Neural progenitor cell (in vitro differentiated cells): ENCODE data around the gene PDLIM5. TPM values are rescaled to one million over a fixed set of nuclear protein-coding genes. Genes with fewer than 3 reads are reported as not detected.

Experiments
- DNase-seq: peaks from one replicate; pipeline ENCODE4 v3.0.0-alpha.2; 2016; ENCODE audit warnings: low spot score
- H2AFZ ChIP-seq: fragments of 200-600 bp; sonication (generic); replicated peaks from 2 replicates; pipeline ENCODE4 v1.6.1; 2016; ENCODE audit warnings: antibody characterized with exemption
- H3F3A ChIP-seq: fragments of 200-600 bp; sonication (generic); 2 replicates; pipeline ENCODE4 v1.6.1; 2016; ENCODE audit warnings: antibody characterized with exemption, low read depth
- H3K27ac ChIP-seq: fragments of 200-600 bp; sonication (generic); 2 replicates; pipeline ENCODE4 v1.5.1; 2016; ENCODE audit warnings: mild to moderate bottlenecking
- H3K27me3 ChIP-seq: fragments of 200-600 bp; sonication (generic); 2 replicates; pipeline ENCODE4 v1.6.1; 2016; ENCODE audit warnings: mild to moderate bottlenecking, moderate library complexity
- H3K36me3 ChIP-seq: fragments of 200-600 bp; sonication (generic); 2 replicates; pipeline ENCODE4 v1.5.1; 2016
- H3K4me1 ChIP-seq: fragments of 200-600 bp; sonication (generic); 2 replicates; pipeline ENCODE4 v1.6.1; 2016; ENCODE audit warnings: mixed run types
- H3K4me2 ChIP-seq: fragments of 200-600 bp; sonication (generic); 2 replicates; pipeline ENCODE4 v1.6.1; 2016
- H3K4me3 ChIP-seq: fragments of 200-600 bp; sonication (generic); 2 replicates; pipeline ENCODE4 v1.5.1; 2016
- H3K79me2 ChIP-seq: fragments of 200-600 bp; sonication (generic); 2 replicates; pipeline ENCODE4 v1.6.1; 2016; ENCODE audit warnings: low read depth
- H3K9ac ChIP-seq: fragments of 200-600 bp; sonication (generic); 2 replicates; pipeline ENCODE4 v1.6.1; 2016
- H3K9me3 ChIP-seq: fragments of 200-600 bp; sonication (generic); 2 replicates; pipeline ENCODE4 v1.5.1; 2016; ENCODE audit warnings: low read depth
- H4K20me1 ChIP-seq: fragments of 200-600 bp; sonication (generic); 2 replicates; pipeline ENCODE4 v1.6.1; 2016; ENCODE audit warnings: low read depth
- H3K27ac Mint-ChIP-seq: 3 replicates; pipeline ENCODE4 v1.8.0; 2021; ENCODE audit warnings: mixed read lengths
- H3K27me3 Mint-ChIP-seq: 2 replicates; pipeline ENCODE4 v1.8.0; 2022; ENCODE audit warnings: low read depth, mild to moderate bottlenecking, inconsistent platforms, moderate library complexity, mixed read lengths; ENCODE audit not compliant: insufficient read depth
- H3K36me3 Mint-ChIP-seq: 3 replicates; pipeline ENCODE4 v1.8.0; 2021; ENCODE audit warnings: mixed read lengths
- H3K4me1 Mint-ChIP-seq: 3 replicates; pipeline ENCODE4 v1.8.0; 2021; ENCODE audit warnings: mixed read lengths
- H3K4me3 Mint-ChIP-seq: 3 replicates; pipeline ENCODE4 v1.8.0; 2021; ENCODE audit warnings: mild to moderate bottlenecking, moderate library complexity, mixed read lengths
- H3K9me3 Mint-ChIP-seq: 3 replicates; pipeline ENCODE4 v1.8.0; 2020; ENCODE audit warnings: mixed read lengths
- CTCF ChIP-seq: fragments of 200-600 bp; sonication (generic); IDR thresholded peaks from 2 replicates; pipeline ENCODE4 v1.5.1; 2017; ENCODE audit warnings: antibody characterized with exemption, mild to moderate bottlenecking
- EZH2 ChIP-seq: fragments of 200-600 bp; sonication (generic); IDR thresholded peaks from 2 replicates; pipeline ENCODE4 v1.6.1; 2017; ENCODE audit warnings: antibody characterized with exemption, mild to moderate bottlenecking, moderate library complexity
- EZH2phosphoT487 ChIP-seq: fragments of 200-600 bp; sonication (generic); IDR thresholded peaks from 2 replicates; pipeline ENCODE4 v1.6.1; 2017; ENCODE audit warnings: antibody characterized with exemption
- total RNA-seq: library from RNA; depleted of rRNA; stranded (reverse); fragments of >200 nt; gene quantifications from 2 replicates; pipeline ENCODE4 v1.2.3, GENCODE V29; 2015; ENCODE audit warnings: low replicate concordance

Gene PDLIM5
- total RNA-seq, 1 donor from 2014 or later, result 68.4 TPM

- no peaks in the 10 kb centered on the region for H3K9me3 ChIP-seq
- H4K20me1 ChIP-seq, result no peaks in the 10 kb centered on the region
- H3K4me3 ChIP-seq, result no peak overlapping the region
- DNase-seq, result no peak
- peaks cover 8% of the 10 kb centered on the region for H3K4me1 ChIP-seq
- Mint-ChIP-seq H3K36me3 (no peaks in the 10 kb centered on the region), H3K4me1 (no peaks in the 10 kb centered on the region), H3K27me3 (peaks cover 2% of the 10 kb centered on the region), H3K9me3 (peaks cover 2% of the 10 kb centered on the region), H3K27ac (no peak overlapping the region), H3K4me3 (no peak overlapping the region)
- H3K9ac ChIP-seq, result no peak overlapping the region
- H3K27me3 ChIP-seq, result no peaks in the 10 kb centered on the region
- no peaks in the 10 kb centered on the region for H3K79me2 ChIP-seq
- H2AFZ ChIP-seq, result no peak overlapping the region
- no peak overlapping the region for H3K4me2 ChIP-seq
- H3K36me3 ChIP-seq, result no peaks in the 10 kb centered on the region
- H3K27ac ChIP-seq, result no peak overlapping the region
- no peaks in the 10 kb centered on the region for H3F3A ChIP-seq
- TF ChIP-seq EZH2, result no peak
- TF ChIP-seq EZH2phosphoT487, result no peak
- TF ChIP-seq CTCF, result no peak
Observed at GRCh38 chr4:94434505-94434904, 17.2 kb upstream of the PDLIM5 start.

GRCh38 chr4:94435874-94436273 is 15.9 kb upstream of the PDLIM5 start:
- Mint-ChIP-seq H3K4me3 (no peak overlapping the region), H3K9me3 (peaks cover 2% of the 10 kb centered on the region), H3K36me3 (no peaks in the 10 kb centered on the region), H3K4me1 (no peaks in the 10 kb centered on the region), H3K27ac (no peak overlapping the region), H3K27me3 (peaks cover 1% of the 10 kb centered on the region)
- Histone ChIP-seq H3K27me3 (no peaks in the 10 kb centered on the region), H3F3A (no peaks in the 10 kb centered on the region), H3K27ac (no peak overlapping the region), H3K9me3 (no peaks in the 10 kb centered on the region), H4K20me1 (no peaks in the 10 kb centered on the region), H3K79me2 (no peaks in the 10 kb centered on the region), H3K4me2 (no peak overlapping the region), H3K4me1 (peaks cover 8% of the 10 kb centered on the region), H3K36me3 (no peaks in the 10 kb centered on the region), H2AFZ (no peak overlapping the region), H3K9ac (no peak overlapping the region), H3K4me3 (no peak overlapping the region)
- TF ChIP-seq EZH2 (no peak), CTCF (no peak), EZH2phosphoT487 (no peak)
- no peak for DNase-seq

- H3K9ac ChIP-seq, result no peak overlapping the region
- H4K20me1 ChIP-seq, result no peaks in the 10 kb centered on the region
- no peaks in the 10 kb centered on the region for H3K27me3 ChIP-seq
- H3K36me3 ChIP-seq, result no peaks in the 10 kb centered on the region
- H3K27me3 Mint-ChIP-seq, result no peaks in the 10 kb centered on the region
- no peaks in the 10 kb centered on the region for H3K4me1 Mint-ChIP-seq
- H3K27ac Mint-ChIP-seq, result no peak overlapping the region
- no peak overlapping the region for H3K4me3 ChIP-seq
- H2AFZ ChIP-seq, result no peak overlapping the region
- DNase-seq, result no peak
- H3K36me3 Mint-ChIP-seq, result no peaks in the 10 kb centered on the region
- TF ChIP-seq EZH2 (no peak), EZH2phosphoT487 (no peak), CTCF (no peak)
- peaks cover 8% of the 10 kb centered on the region for H3K4me1 ChIP-seq
- H3K4me3 Mint-ChIP-seq, result no peak overlapping the region
- H3K27ac ChIP-seq, result no peak overlapping the region
- H3K4me2 ChIP-seq, result peak overlapping the region; percentile 16
- no peaks in the 10 kb centered on the region for H3K79me2 ChIP-seq
- H3K9me3 ChIP-seq, result no peaks in the 10 kb centered on the region
- no peaks in the 10 kb centered on the region for H3F3A ChIP-seq
- peaks cover 2% of the 10 kb centered on the region for H3K9me3 Mint-ChIP-seq
Observed at GRCh38 chr4:94436512-94436911, 15.2 kb upstream of the PDLIM5 start.

- H3K4me3 ChIP-seq, result no peak overlapping the region
- Mint-ChIP-seq H3K36me3 (no peaks in the 10 kb centered on the region), H3K27ac (no peak overlapping the region), H3K4me1 (no peaks in the 10 kb centered on the region), H3K4me3 (no peak overlapping the region), H3K9me3 (peaks cover under 1% of the 10 kb centered on the region), H3K27me3 (no peaks in the 10 kb centered on the region)
- no peaks in the 10 kb centered on the region for H4K20me1 ChIP-seq
- H2AFZ ChIP-seq, result no peak overlapping the region
- no peaks in the 10 kb centered on the region for H3F3A ChIP-seq
- H3K4me2 ChIP-seq, result no peak overlapping the region
- peaks cover 8% of the 10 kb centered on the region for H3K4me1 ChIP-seq
- no peak for TF ChIP-seq CTCF
- TF ChIP-seq EZH2, result no peak
- no peak for TF ChIP-seq EZH2phosphoT487
- H3K79me2 ChIP-seq, result no peaks in the 10 kb centered on the region
- H3K36me3 ChIP-seq, result no peaks in the 10 kb centered on the region
- no peak for DNase-seq
- no peak overlapping the region for H3K9ac ChIP-seq
- no peaks in the 10 kb centered on the region for H3K27me3 ChIP-seq
- no peak overlapping the region for H3K27ac ChIP-seq
- H3K9me3 ChIP-seq, result no peaks in the 10 kb centered on the region
Observed at GRCh38 chr4:94439606-94440005, 12.1 kb upstream of the PDLIM5 start.
